ENCODE results near the gene CCR5AS.

The CCR5AS gene

GRCh38 chr3:46422617-46423016 is 15.8 kb upstream of the CCR5AS start:
- Histone ChIP-seq H3K4me3 (no peak overlapping the region), H3K4me1 (no peaks in the 10 kb centered on the region), H3K27me3 (no peaks in the 10 kb centered on the region), H3K27ac (no peak overlapping the region), H3K36me3 (no peaks in the 10 kb centered on the region), H3K9me3 (no peaks in the 10 kb centered on the region)
- DNase-seq (ENCODE audit: low spot score in 2 of 2) = no peak
- TF ChIP-seq CTCF (IDR thresholded peaks at IDR 0.05) = no peak
- intact Hi-C loops (cut with DNase I) = no loop called here

- intact Hi-C loops (cut with DNase I) = no loop called here
- no peak for TF ChIP-seq CTCF (IDR thresholded peaks at IDR 0.05)
- no peaks in the 10 kb centered on the region for H3K9me3 ChIP-seq
- H3K36me3 ChIP-seq = no peaks in the 10 kb centered on the region
- no peak overlapping the region for H3K4me3 ChIP-seq
- H3K4me1 ChIP-seq = no peaks in the 10 kb centered on the region
- no peak overlapping the region for H3K27ac ChIP-seq
- no peaks in the 10 kb centered on the region for H3K27me3 ChIP-seq
- DNase-seq (ENCODE audit: low spot score in 2 of 2) = no peak
These were observed 14.1 kb upstream of the CCR5AS start for GRCh38 chr3:46420931-46421330.

- H3K9me3 ChIP-seq = no peaks in the 10 kb centered on the region
- no peak overlapping the region for H3K27ac ChIP-seq
- DNase-seq (ENCODE audit: low spot score in 2 of 2) = no peak
- H3K27me3 ChIP-seq = no peaks in the 10 kb centered on the region
- intact Hi-C loops (cut with DNase I) = no loop called here
- TF ChIP-seq CTCF (IDR thresholded peaks at IDR 0.05) = no peak
- H3K4me1 ChIP-seq = no peaks in the 10 kb centered on the region
- no peaks in the 10 kb centered on the region for H3K36me3 ChIP-seq
- no peak overlapping the region for H3K4me3 ChIP-seq
These were observed 12.9 kb upstream of the CCR5AS start for GRCh38 chr3:46419816-46420215.

- Histone ChIP-seq H3K36me3 (no peaks in the 10 kb centered on the region), H3K27me3 (no peaks in the 10 kb centered on the region), H3K27ac (no peak overlapping the region), H3K4me3 (no peak overlapping the region), H3K9me3 (no peaks in the 10 kb centered on the region), H3K4me1 (no peaks in the 10 kb centered on the region)
- no peak for DNase-seq (ENCODE audit: low spot score in 2 of 2)
- intact Hi-C loops (cut with DNase I) = no loop called here
- no peak for TF ChIP-seq CTCF (IDR thresholded peaks at IDR 0.05)
These were observed 11.2 kb upstream of the CCR5AS start for GRCh38 chr3:46417841-46418611.

- no peaks in the 10 kb centered on the region for H3K27me3 ChIP-seq
- intact Hi-C loops (cut with DNase I) = no loop called here
These were observed 10.1 kb upstream of the CCR5AS start for GRCh38 chr3:46416811-46417510.

More at GRCh38 chr3:46416811-46417510, 10.1 kb upstream of the CCR5AS start:
- DNase-seq (ENCODE audit: low spot score in 2 of 2) = no peak
- no peak overlapping the region for H3K27ac ChIP-seq
- H3K4me1 ChIP-seq = no peaks in the 10 kb centered on the region
- H3K36me3 ChIP-seq = no peaks in the 10 kb centered on the region
- H3K9me3 ChIP-seq = no peaks in the 10 kb centered on the region
- TF ChIP-seq CTCF (IDR thresholded peaks at IDR 0.05) = no peak
- H3K4me3 ChIP-seq = no peak overlapping the region

Measured in ascending aorta (tissue), 2 donors.